GM19023 (cell line): ENCODE results near the gene HABP2.

Experiments
- ATAC-seq: cut with Tn5 transposase; IDR thresholded peaks from one replicate; pipeline ENCODE4 v1.9.1; 2021; ENCODE audit warnings: mild to moderate bottlenecking, moderate library complexity; ENCODE audit not compliant: unreplicated experiment

Gene HABP2

GRCh38 chr10:113552701-113553100, at the start of gene HABP2:
Gene HABP2 (plus strand): TSS chr10:113553053. CDS start chr10:113553122, 69 bp downstream.
- no peak for ATAC-seq

DNA sequence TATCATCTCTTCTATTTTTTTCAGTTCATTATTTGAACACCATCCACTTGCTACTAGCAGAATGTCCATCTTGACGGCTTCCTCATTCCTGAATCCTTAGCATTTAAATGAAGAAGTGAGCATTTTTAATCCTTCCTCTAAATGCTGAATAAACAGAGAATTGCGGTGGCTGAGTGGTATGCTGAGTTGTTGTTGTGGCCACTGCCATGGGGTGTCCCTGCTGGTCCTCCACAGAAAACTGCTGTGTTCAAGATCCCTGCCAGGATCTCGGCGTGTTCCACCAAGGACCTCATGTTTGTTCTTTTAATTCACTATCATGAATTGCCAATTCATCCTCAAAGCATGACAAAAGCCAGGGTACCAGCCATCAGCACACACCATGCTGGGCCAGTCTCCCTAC, 48.9 kb upstream of the HABP2 start:
- ATAC-seq, result no peak

DNA sequence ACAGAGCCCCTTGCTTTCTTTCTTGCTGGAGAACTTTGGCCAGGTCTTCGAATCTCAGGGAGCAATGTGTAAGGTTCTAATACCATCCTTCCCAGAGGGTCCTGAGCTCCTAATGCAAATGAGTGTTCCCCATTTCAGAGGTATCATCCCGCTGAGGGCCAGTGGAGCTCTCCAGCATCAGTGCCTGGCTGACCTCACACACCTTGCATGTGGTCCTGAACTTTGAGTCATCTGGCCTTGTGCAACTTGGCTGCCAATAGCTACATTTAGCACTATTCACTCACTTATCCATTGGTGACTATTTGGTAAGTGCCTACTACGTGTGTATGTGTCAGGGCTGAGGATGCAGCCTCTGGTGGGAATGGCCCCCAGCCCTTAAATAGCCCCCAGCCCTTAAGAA, 48.4 kb upstream of the HABP2 start:
- no peak for ATAC-seq

DNA sequence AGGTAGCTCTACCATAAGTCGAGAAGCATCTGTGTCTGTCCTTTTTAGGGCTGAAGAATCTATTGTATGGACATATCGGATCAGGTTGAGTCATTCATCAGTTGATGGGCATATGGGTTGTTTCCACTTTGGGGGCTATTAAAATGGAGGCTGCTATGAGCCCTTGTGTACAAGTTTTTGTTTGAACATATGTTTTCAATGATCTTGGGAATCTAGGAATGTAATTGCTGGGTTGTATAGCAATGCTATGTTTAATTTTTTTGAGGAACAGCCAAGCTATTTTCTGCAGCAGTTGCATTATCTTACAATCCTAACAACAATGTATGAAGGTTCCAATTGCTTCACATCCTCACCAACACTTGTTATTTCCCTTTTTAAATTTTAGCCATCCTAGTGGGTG, 46.4 kb upstream of the HABP2 start:
- no peak for ATAC-seq

- ATAC-seq, result no peak
Measured at GRCh38 chr10:113511419-113511818, 41.4 kb upstream of the HABP2 start.

DNA sequence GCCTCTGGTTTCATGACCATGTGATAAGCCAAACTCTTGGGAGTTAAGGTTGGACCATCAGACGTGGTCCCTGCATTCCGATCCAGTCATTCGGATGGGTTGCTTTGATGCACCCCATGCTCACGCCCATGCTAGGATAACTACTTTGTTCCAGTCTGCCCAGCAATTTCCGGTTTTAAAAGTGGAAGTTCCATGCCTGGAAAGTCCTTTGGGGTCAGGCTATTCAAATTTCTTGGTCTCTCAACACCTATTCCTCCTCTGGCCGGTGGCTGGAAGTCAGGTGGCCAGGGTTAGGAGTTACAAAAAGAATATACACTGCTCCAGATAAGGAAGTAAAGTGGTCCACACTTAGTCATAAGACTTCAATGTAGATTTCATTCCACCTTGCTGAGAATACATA, 37.7 kb upstream of the HABP2 start:
- no peak for ATAC-seq

DNA sequence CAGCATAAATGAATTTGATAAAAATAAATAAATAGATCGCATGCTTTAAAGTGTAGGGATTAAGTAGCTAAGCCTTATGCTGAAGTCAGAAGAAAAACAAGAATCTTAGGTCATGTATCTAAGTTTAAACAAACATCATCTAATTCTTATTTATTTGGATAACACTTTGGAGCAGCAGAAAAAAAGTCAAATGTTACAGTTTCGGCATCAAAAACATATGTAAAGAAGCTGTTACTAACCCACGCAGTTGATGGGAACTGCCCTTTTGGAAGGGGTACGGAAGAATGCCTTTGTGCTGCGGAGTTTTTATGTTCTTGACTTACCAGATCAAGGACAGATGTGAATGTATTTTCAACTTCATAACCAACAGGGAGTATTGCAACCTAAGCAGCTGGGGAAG, 37.3 kb upstream of the HABP2 start:
- no peak for ATAC-seq

- ATAC-seq, result no peak
Measured at GRCh38 chr10:113516061-113516460, 36.8 kb upstream of the HABP2 start.

- ATAC-seq, result no peak
Measured at GRCh38 chr10:113517165-113517900, 35.5 kb upstream of the HABP2 start.

DNA sequence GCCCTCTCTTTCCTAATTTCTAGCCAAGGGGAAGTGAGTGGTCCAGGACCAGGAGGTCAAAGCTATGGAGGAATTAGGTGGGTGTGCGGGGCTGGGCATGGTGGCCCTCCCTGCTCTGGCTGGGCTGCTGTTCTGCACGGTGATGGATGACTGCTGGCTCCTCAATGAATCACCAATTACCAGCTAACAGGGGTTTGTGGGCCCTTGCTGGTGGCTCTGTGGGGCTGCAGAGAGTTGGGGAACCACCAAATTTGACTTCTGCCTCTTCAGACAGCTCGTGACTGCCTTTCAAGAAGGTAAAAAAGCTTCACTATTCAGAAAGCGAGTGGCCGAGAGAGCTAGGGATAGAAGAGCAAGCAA, 35.0 kb upstream of the HABP2 start:
- ATAC-seq, result no peak

GRCh38 chr10:113518415-113518814, 34.4 kb upstream of the HABP2 start:
- ATAC-seq, result no peak

GRCh38 chr10:113518816-113519591, 33.8 kb upstream of the HABP2 start:
- no peak for ATAC-seq

- no peak for ATAC-seq
Measured at GRCh38 chr10:113519681-113520115, 33.2 kb upstream of the HABP2 start.

GRCh38 chr10:113520261-113520660, 32.6 kb upstream of the HABP2 start:
- ATAC-seq, result no peak

GRCh38 chr10:113520690-113521474, 32.0 kb upstream of the HABP2 start:
- no peak for ATAC-seq

DNA sequence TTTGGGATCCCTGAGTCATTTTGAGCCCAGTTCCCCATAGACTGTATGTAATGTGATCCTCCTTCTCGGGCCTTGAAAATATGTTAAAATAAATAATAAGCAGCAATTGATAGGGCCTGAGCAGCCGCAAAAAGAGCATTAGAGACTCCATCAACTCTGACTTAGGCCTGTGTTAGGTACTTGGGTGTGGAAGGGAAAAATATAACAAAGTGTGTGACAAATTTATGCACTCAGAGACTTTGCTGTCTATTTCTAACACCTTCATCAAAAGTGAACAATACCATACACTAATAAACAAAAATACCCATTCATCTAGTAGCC, 31.4 kb upstream of the HABP2 start:
- no peak for ATAC-seq

GRCh38 chr10:113522460-113522859, 30.4 kb upstream of the HABP2 start:
- no peak for ATAC-seq

- ATAC-seq, result no peak
Measured at GRCh38 chr10:113523071-113523470, 29.8 kb upstream of the HABP2 start.

GRCh38 chr10:113523628-113524027, 29.2 kb upstream of the HABP2 start:
- ATAC-seq, result no peak

DNA sequence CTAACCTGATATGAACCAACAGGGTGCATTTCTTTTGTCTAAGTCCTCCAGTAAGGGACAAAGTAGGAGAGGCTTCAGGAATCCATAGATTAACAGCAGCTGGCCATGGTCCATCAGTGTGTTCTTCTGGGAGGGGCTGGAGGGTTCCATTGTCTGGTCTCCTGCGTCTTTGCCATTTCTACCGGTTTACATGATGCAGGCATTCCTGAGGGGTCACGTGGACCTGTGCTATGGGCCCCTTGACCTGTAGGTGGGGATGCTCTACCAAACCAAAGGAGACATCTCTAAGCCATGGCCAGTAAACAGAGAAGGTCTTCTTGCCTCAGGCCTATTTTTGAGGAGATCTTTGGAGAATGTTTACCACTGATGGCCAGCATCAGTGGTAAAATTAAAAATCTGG, 28.7 kb upstream of the HABP2 start:
- no peak for ATAC-seq

GRCh38 chr10:113524539-113525490, 28.0 kb upstream of the HABP2 start:
- no peak for ATAC-seq
